Type B pancreatic cell (in vitro differentiated cells): ENCODE results near the gene SIPA1L3. TPM values are rescaled to one million over a fixed set of nuclear protein-coding genes. Genes with fewer than 3 reads are reported as not detected.
"Not testable (repeated sequence)": the region's sequence is repeated elsewhere in the genome, so short reads cannot be mapped to it uniquely, and the experiment has no call there.

Source experiments
- DNase-seq: peaks from one replicate; pipeline ENCODE4 v3.0.0; 2021; ENCODE audit warnings: mixed read lengths; ENCODE audit not compliant: unreplicated experiment; ENCODE audit errors: extremely low spot score
- H3K27ac Mint-ChIP-seq: 2 replicates; pipeline ENCODE4 v1.8.0; 2021; ENCODE audit warnings: mild to moderate bottlenecking, mixed read lengths
- H3K27me3 Mint-ChIP-seq: 2 replicates; pipeline ENCODE4 v1.8.0; 2021; ENCODE audit warnings: mixed read lengths
- H3K36me3 Mint-ChIP-seq: 2 replicates; pipeline ENCODE4 v1.8.0; 2021; ENCODE audit warnings: mixed read lengths
- H3K4me1 Mint-ChIP-seq: one replicate; pipeline ENCODE4 v1.8.0; 2021; ENCODE audit warnings: mixed read lengths; ENCODE audit not compliant: unreplicated experiment
- H3K4me3 Mint-ChIP-seq: 2 replicates; pipeline ENCODE4 v1.8.0; 2021; ENCODE audit warnings: mild to moderate bottlenecking, mixed read lengths
- H3K9me3 Mint-ChIP-seq: 2 replicates; pipeline ENCODE4 v1.8.0; 2021; ENCODE audit warnings: mixed read lengths
- total RNA-seq: library from RNA; stranded (reverse); gene quantifications from 2 replicates; pipeline ENCODE4 v1.2.1, GENCODE V29; 2021; ENCODE audit warnings: low replicate concordance
- TF ChIP-seq, protein P1 (sequence below): fragments of 200-600 bp; sonication (generic); conservative IDR thresholded peaks from 2 replicates; pipeline ENCODE4 v1.5.0; 2021; ENCODE audit warnings: antibody characterized with exemption, mild to moderate bottlenecking

The SIPA1L3 gene
- total RNA-seq, 1 donor from 2014 or later, result 53.7 TPM

- no peak for DNase-seq
- Mint-ChIP-seq H3K4me3 (no peak overlapping the region), H3K27me3 (no peaks in the 10 kb centered on the region), H3K9me3 (no peaks in the 10 kb centered on the region), H3K4me1 (peaks cover 30% of the 10 kb centered on the region), H3K27ac (peak overlapping the region; percentile 99), H3K36me3 (peaks cover 5% of the 10 kb centered on the region)
- TF ChIP-seq, protein P1, sequence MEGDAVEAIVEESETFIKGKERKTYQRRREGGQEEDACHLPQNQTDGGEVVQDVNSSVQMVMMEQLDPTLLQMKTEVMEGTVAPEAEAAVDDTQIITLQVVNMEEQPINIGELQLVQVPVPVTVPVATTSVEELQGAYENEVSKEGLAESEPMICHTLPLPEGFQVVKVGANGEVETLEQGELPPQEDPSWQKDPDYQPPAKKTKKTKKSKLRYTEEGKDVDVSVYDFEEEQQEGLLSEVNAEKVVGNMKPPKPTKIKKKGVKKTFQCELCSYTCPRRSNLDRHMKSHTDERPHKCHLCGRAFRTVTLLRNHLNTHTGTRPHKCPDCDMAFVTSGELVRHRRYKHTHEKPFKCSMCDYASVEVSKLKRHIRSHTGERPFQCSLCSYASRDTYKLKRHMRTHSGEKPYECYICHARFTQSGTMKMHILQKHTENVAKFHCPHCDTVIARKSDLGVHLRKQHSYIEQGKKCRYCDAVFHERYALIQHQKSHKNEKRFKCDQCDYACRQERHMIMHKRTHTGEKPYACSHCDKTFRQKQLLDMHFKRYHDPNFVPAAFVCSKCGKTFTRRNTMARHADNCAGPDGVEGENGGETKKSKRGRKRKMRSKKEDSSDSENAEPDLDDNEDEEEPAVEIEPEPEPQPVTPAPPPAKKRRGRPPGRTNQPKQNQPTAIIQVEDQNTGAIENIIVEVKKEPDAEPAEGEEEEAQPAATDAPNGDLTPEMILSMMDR, result no peak
Observed at GRCh38 chr19:38025909-38026307, 118.9 kb downstream of the SIPA1L3 start.

DNA sequence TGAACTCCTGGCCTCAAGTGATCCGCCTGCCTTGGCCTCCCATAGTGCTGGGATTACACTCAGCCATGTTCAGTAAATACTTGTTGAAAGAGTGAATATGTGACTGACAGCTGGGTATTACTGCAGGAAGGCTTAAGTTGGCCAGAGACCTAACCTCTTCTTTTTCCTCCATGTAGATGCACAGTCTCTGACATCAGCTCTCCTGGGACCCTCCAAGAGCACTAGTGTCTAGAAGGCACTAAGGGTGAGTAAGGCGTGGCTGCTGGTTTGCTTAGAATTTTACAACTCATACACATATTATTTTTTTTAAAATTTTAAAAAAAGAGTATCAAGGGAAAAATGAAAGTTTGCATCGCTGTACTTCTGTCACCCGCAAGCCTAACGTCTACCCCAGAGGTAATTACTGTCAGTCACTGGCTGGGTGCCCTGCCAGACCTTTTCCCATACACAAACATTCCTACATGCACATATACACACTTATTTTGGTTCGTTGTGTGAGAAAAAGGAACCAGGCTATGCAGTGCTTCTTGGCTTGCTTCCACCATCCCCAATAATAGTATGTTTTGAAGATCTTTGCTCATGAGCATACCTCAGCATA is 122.0 kb downstream of the SIPA1L3 start:
- peaks cover 11% of the 10 kb centered on the region for H3K36me3 Mint-ChIP-seq
- no peaks in the 10 kb centered on the region for H3K27me3 Mint-ChIP-seq
- H3K27ac Mint-ChIP-seq, result no peak overlapping the region
- H3K4me3 Mint-ChIP-seq, result no peak overlapping the region
- H3K9me3 Mint-ChIP-seq, result peaks cover 6% of the 10 kb centered on the region
- TF ChIP-seq, protein P1, result no peak
- no peak for DNase-seq
- peaks cover 25% of the 10 kb centered on the region for H3K4me1 Mint-ChIP-seq

- DNase-seq, H3K27ac Mint-ChIP-seq, H3K27me3 Mint-ChIP-seq, H3K4me3 Mint-ChIP-seq, H3K9me3 Mint-ChIP-seq: not testable (repeated sequence)
- peaks cover 11% of the 10 kb centered on the region for H3K36me3 Mint-ChIP-seq
- H3K4me1 Mint-ChIP-seq, result peaks cover 18% of the 10 kb centered on the region
Observed at GRCh38 chr19:38030001-38030400, 123.0 kb downstream of the SIPA1L3 start.

- no peak overlapping the region for H3K27ac Mint-ChIP-seq
- H3K4me1 Mint-ChIP-seq, result peaks cover 19% of the 10 kb centered on the region
- peaks cover 11% of the 10 kb centered on the region for H3K36me3 Mint-ChIP-seq
- no peaks in the 10 kb centered on the region for H3K27me3 Mint-ChIP-seq
- H3K4me3 Mint-ChIP-seq, result no peak overlapping the region
- TF ChIP-seq, protein P1, result no peak
- peaks cover 6% of the 10 kb centered on the region for H3K9me3 Mint-ChIP-seq
- no peak for DNase-seq
Observed at GRCh38 chr19:38030686-38031422, 123.8 kb downstream of the SIPA1L3 start.

GRCh38 chr19:38031423-38031770 is 124.4 kb downstream of the SIPA1L3 start:
- Mint-ChIP-seq H3K27me3 (no peaks in the 10 kb centered on the region), H3K4me3 (no peak overlapping the region), H3K4me1 (peaks cover 25% of the 10 kb centered on the region), H3K9me3 (peaks cover 6% of the 10 kb centered on the region), H3K27ac (no peak overlapping the region), H3K36me3 (peaks cover 11% of the 10 kb centered on the region)
- no peak for DNase-seq
- TF ChIP-seq, protein P1, result no peak

DNA sequence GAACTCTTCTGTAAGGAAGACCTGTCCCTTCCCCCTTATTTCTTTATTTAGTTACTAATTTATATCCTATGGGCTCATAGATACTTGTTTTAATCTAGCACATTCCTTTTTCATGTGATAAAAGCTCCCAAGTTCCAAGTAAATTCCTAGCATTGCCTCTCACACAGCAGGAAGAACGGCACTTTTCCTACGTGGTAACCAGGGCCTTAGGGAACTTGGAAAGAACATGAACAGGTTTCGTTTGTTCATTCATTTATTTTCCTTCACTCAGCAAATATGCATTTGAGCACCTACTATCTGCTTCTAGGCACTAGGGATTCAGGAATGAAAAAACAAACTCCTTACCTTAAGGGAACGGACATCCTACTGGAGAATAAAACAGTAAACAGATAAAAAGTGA is 125.1 kb downstream of the SIPA1L3 start:
- Mint-ChIP-seq H3K36me3 (peaks cover 11% of the 10 kb centered on the region), H3K4me3 (no peak overlapping the region), H3K27me3 (no peaks in the 10 kb centered on the region), H3K4me1 (peaks cover 32% of the 10 kb centered on the region), H3K27ac (no peak overlapping the region), H3K9me3 (peaks cover 6% of the 10 kb centered on the region)
- no peak for DNase-seq
- TF ChIP-seq, protein P1, result no peak
